Right hindlimb (tissue), 1 donor: ENCODE results near the gene CHPF.

Source experiments
- DNase-seq: peaks from one replicate; pipeline ENCODE4 v3.0.0-alpha.2; 2018

CHPF gene

DNA sequence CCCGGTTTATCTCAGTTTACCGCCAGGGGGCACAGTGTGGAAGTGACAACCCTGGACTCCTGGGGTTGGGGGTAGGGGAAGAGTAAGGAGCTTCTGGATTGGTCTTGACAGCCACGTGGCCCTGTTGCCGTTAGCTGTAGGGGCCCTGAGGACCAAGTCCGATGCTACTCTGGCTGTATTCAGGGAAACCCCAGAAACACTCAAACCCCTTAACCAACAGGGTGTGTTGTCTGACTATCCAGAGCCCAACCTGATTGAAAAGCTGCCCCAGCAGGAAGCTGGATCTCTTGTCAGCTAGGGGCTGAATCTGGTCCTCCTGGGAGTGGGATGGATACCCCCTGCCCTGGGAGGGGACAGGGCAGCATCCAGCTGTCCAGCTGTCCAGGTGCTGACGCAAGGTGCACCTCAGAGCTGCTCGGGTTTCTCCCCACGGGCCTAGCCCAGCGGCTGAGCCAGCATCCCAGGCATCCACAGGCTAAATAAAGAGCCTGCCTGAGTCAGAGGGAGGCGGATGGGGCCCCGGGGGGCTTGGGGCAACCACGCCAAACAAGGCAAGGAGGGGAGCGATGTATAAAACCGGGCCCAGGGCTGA lies 48.0 kb downstream of the CHPF start:
- DNase-seq = peak; percentile 71

DNA sequence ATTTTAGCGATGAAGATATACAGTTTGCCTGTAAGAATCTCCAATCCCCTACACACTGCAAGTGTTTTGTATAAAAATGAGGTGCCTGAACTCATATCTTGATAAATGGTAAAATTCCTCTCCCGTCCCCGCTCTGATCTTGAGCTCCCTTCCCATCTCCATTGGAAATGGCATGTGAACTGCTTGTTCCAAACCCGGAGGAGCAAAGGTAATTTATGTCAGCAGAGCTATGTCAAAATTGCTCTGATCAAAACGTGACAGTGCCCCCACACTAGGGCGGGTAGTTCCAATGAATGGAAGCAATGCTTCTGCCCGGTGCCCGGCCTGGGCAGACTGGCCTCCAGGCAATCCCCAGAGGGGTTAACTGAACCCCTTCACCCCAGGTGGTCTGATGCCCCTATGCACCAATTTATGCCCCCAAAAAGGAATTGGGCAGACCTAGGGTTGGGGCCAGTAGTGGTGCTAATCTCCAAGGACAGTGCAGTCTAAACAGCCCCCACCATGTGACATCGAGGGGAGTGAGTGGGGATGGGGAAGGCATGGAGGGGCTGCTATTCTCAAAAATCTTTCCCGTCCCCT lies 48.6 kb downstream of the CHPF start:
- no peak for DNase-seq

DNA sequence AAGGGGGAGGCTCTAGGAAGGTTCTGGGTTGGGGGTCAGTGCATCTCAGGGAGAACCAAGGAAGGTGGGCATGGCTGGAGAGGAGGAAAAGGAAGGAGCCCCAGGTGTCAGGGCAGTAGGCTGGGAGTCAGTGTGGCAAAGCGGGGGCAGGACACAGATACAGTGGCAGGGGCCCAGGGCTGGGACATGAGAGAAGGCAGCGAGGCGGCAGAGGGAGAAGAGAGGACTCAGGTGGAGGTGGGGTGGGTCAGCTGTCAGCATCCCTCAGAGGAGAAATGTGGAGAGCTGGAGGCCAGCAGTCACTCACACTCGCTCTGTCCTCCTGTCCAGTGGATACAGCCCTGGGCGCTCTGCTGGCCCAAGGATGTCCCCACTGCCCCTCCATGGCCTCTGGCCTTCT lies 50.5 kb downstream of the CHPF start:
- no peak for DNase-seq

DNA sequence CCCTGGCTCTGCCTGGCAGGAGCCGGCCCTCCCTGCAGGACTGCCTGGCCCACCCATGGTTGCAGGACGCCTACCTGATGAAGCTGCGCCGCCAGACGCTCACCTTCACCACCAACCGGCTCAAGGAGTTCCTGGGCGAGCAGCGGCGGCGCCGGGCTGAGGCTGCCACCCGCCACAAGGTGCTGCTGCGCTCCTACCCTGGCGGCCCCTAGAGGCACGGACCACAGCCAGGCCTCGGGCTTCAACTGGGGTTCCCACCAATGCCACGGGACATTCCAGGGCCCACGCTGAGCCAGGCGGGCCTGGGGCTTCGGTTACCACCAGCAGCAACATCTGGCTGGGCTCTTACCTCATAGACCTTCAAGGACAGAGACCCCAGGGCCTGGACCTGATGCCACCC lies 51.0 kb downstream of the CHPF start:
- no peak for DNase-seq

DNA sequence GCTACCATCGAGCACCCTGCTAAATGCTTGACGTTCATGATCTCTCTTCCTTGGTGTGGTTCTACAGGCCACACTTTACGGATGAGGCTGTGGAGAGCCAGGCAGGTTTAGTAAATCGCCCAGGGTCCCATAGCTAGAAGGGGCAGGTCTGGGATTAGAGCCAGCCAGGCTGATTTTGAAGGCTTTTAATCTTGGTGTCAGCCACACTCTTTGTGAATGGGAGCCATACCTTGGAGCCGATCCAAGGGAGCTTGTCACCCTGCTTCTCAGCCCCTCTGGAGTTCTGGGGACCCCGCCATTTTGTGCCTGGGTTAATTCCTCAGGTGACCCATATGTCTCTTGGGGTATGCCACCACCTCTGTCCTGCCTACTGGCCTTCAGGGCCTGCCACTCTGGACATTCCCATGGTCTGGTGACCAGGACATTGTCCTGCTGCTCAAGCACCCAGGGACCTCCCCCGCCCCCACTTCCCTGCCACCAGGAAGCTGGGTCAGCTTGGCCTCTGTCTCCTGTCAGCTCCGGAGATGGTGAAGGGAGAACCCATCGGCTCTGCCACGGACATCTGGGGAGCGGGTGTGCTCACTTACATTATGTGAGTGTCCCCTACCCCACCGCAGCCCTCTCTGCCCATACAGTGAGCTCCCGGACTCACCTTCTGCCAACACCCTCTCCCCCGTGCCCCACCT lies 52.2 kb downstream of the CHPF start:
- DNase-seq = no peak

DNA sequence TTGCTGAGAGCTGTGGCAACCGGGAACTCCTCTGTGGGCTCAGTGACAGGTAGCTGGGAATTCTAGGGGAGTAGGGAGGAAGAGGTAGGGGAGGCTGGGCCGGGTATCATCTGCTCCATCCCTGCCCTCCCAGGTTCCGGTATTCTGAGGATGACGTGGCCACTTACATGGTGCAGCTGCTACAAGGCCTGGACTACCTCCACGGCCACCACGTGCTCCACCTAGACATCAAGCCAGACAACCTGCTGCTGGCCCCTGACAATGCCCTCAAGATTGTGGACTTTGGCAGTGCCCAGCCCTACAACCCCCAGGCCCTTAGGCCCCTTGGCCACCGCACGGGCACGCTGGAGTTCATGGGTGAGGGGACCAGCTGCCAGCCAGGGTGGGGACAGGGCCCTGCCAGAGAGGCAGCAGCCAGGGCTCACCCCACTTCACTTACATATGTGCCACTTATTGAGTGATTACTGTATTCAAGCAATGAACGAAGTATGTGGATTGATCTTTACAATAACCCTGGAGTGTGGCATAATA lies 52.9 kb downstream of the CHPF start:
- DNase-seq = no peak

DNA sequence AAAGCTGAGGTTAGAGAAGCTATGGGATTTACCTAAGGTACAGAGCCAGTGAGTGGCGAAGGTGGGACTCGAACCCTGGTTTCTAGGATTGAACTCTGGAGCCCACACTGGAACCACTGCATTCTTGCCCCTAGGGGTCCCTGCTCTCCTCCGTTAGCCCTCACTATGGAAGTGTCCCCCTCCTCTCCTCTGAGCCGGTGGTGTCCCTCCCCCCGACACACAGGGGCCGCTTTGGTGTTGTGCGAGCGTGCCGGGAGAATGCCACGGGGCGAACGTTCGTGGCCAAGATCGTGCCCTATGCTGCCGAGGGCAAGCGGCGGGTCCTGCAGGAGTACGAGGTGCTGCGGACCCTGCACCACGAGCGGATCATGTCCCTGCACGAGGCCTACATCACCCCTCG lies 53.4 kb downstream of the CHPF start:
- no peak for DNase-seq

DNA sequence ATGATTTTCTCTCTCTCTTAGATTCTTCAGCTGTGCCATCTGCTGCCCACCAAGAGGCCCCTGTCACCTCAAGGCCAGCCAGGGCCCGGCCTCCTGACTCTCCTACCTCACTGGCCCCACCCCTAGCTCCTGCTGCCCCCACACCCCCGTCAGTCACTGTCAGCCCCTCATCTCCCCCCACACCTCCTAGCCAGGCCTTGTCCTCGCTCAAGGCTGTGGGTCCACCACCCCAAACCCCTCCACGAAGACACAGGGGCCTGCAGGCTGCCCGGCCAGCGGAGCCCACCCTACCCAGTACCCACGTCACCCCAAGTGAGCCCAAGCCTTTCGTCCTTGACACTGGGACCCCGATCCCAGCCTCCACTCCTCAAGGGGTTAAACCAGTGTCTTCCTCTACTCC lies 54.3 kb downstream of the CHPF start:
- no peak for DNase-seq
